SK-N-SH (cell line): ENCODE measurements around the gene ATF6B. TPM values are rescaled to one million over a fixed set of nuclear protein-coding genes. Genes with fewer than 3 reads are reported as not detected.

Source experiments
- CTCF ChIA-PET: fragments of 300-600, 350-600 bp; formaldehyde crosslinking; extraction: SDS; loops from one replicate; lab custom pipeline; 2021; lab: Yijun Ruan, JAX
- POLR2A ChIA-PET: fragments of 350-600 bp; sonication (Branson Sonifier 250); formaldehyde crosslinking; extraction: SDS; loops from one replicate; lab custom pipeline; 2020; ENCODE audit warnings: antibody characterized with exemption, inconsistent platforms; lab: Yijun Ruan, JAX
- DNase-seq: peaks from one replicate; pipeline ENCODE4 v3.0.0; 2012
- H2AFZ ChIP-seq: fragments of 200-600 bp; sonication (generic); 2 replicates; pipeline ENCODE4 v1.8.1; 2016; ENCODE audit warnings: antibody characterized with exemption, mild to moderate bottlenecking, low read depth
- H3F3A ChIP-seq: fragments of 200-600 bp; sonication (generic); replicated peaks from 2 replicates; pipeline ENCODE3; 2016; ENCODE audit warnings: antibody characterized with exemption, mild to moderate bottlenecking; ENCODE audit not compliant: insufficient read depth
- H3K27ac ChIP-seq, 2 experiments: fragments of 200-500 bp in 1 of 2; fragments of 200-600 bp in 1 of 2; sonication (Bioruptor generic) in 1 of 2; sonication (generic), shearing (Covaris generic) in 1 of 2; 2 replicates each; pipeline versions ENCODE4 v1.5.1 to v1.6.1; 2014 to 2016; ENCODE audit warnings: low read depth in 2 of 2, inconsistent platforms in 1 of 2, low read length in 1 of 2, mild to moderate bottlenecking in 1 of 2, mixed read lengths in 1 of 2
- H3K27me3 ChIP-seq: fragments of 200-600 bp; sonication (generic), shearing (Covaris generic); 2 replicates; pipeline ENCODE4 v1.6.1; 2016; ENCODE audit warnings: mixed run types; ENCODE audit not compliant: insufficient read depth
- H3K36me3 ChIP-seq, 2 experiments: fragments of 200-500 bp in 1 of 2; fragments of 200-600 bp in 1 of 2; sonication (Bioruptor generic) in 1 of 2; sonication (generic) in 1 of 2; replicated peaks in 1 of 2; 2 replicates each; pipeline versions ENCODE3 to v1.5.1; 2014 to 2016; ENCODE audit warnings: low read length in 1 of 2, mild to moderate bottlenecking in 1 of 2; ENCODE audit not compliant: insufficient read depth in 2 of 2, control insufficient read depth in 1 of 2
- H3K4me1 ChIP-seq, 2 experiments: fragments of 200-500 bp in 1 of 2; fragments of 200-600 bp in 1 of 2; sonication (Bioruptor generic) in 1 of 2; sonication (generic), shearing (Covaris generic) in 1 of 2; 2 replicates each; pipeline versions ENCODE4 v1.5.1 to v1.6.1; 2014 to 2016; ENCODE audit warnings: low read depth in 1 of 2, low read length in 1 of 2, mixed run types in 1 of 2; ENCODE audit not compliant: insufficient read depth in 2 of 2, control insufficient read depth in 1 of 2
- H3K4me2 ChIP-seq: fragments of 200-600 bp; sonication (generic), shearing (Covaris generic); 2 replicates; pipeline ENCODE4 v1.6.1; 2017; ENCODE audit warnings: mixed run types
- H3K4me3 ChIP-seq, 2 experiments: fragments of 200-500 bp in 1 of 2; fragments of 200-600 bp in 1 of 2; sonication (Bioruptor generic) in 1 of 2; sonication (generic), shearing (Covaris generic) in 1 of 2; 2 replicates each; pipeline versions ENCODE4 v1.5.1 to v1.8.1; 2014 to 2016; ENCODE audit warnings: low read depth in 2 of 2, inconsistent platforms in 1 of 2, low read length in 1 of 2, mild to moderate bottlenecking in 1 of 2, mixed read lengths in 1 of 2, moderate library complexity in 1 of 2
- H3K79me2 ChIP-seq: fragments of 200-600 bp; sonication (generic); 2 replicates; pipeline ENCODE4 v1.8.1; 2017; ENCODE audit warnings: mild to moderate bottlenecking; ENCODE audit not compliant: insufficient read depth
- H3K9ac ChIP-seq: fragments of 200-600 bp; sonication (generic); 2 replicates; pipeline ENCODE4 v1.6.1; 2017; ENCODE audit warnings: mixed run types
- H3K9me2 ChIP-seq: fragments of 200-600 bp; sonication (generic); 2 replicates; pipeline ENCODE4 v1.6.1; 2017; ENCODE audit warnings: mixed run types
- H3K9me3 ChIP-seq: fragments of 200-600 bp; sonication (generic); 2 replicates; pipeline ENCODE4 v1.6.1; 2017; ENCODE audit warnings: mixed run types, mild to moderate bottlenecking, moderate library complexity
- H4K20me1 ChIP-seq: fragments of 200-600 bp; sonication (generic); 2 replicates; pipeline ENCODE4 v1.6.1; 2017; ENCODE audit warnings: mild to moderate bottlenecking, mixed run types; ENCODE audit not compliant: insufficient read depth
- ELF1 ChIP-seq: IDR thresholded peaks from 2 replicates; pipeline ENCODE4 v1.4.0; 2012
- EZH2phosphoT487 ChIP-seq: fragments of 200-600 bp; sonication (generic); IDR thresholded peaks from 2 replicates; pipeline ENCODE4 v1.6.1; 2017; ENCODE audit warnings: low read depth, mixed run types, mild to moderate bottlenecking, antibody characterized with exemption, moderate library complexity, borderline replicate concordance
- FOSL2 ChIP-seq: IDR thresholded peaks from 2 replicates; pipeline ENCODE4 v1.4.0; 2012; ENCODE audit warnings: low read depth, mild to moderate bottlenecking, moderate library complexity, borderline replicate concordance
- FOXJ3 ChIP-seq: sonication (generic); formaldehyde crosslinking; IDR thresholded peaks from 2 replicates; pipeline ENCODE4 v1.5.1; 2020; ENCODE audit warnings: mild to moderate bottlenecking, missing genetic modification reagents
- GABPA ChIP-seq: IDR thresholded peaks from 2 replicates; pipeline ENCODE4 v1.4.0; 2012; ENCODE audit warnings: low read depth, mild to moderate bottlenecking
- GATA2 ChIP-seq: sonication (generic); formaldehyde crosslinking; IDR thresholded peaks from 2 replicates; pipeline ENCODE4 v1.5.0; 2020; ENCODE audit warnings: mild to moderate bottlenecking, missing genetic modification reagents
- IRF3 ChIP-seq: fragments of 150-350 bp; IDR thresholded peaks from 2 replicates; pipeline ENCODE4 v1.6.1; 2016; ENCODE audit warnings: mild to moderate bottlenecking, low read depth, low read length
- JUND ChIP-seq: IDR thresholded peaks from 2 replicates; pipeline ENCODE4 v1.4.0; 2012
- MEF2A ChIP-seq: IDR thresholded peaks from 2 replicates; pipeline ENCODE4 v1.4.0; 2012; ENCODE audit warnings: low read depth, borderline replicate concordance
- RAD21 ChIP-seq: IDR thresholded peaks from 2 replicates; pipeline ENCODE4 v1.6.1; 2012; ENCODE audit warnings: mild to moderate bottlenecking, low read length
- RFX5 ChIP-seq: IDR thresholded peaks from 2 replicates; pipeline ENCODE4 v1.6.1; 2012; ENCODE audit warnings: mild to moderate bottlenecking, improper control_type of control experiment, low read length
- RXRA ChIP-seq: IDR thresholded peaks from 2 replicates; pipeline ENCODE4 v1.4.0; 2012; ENCODE audit warnings: low read depth, mild to moderate bottlenecking, borderline replicate concordance
- TAF1 ChIP-seq: IDR thresholded peaks from 2 replicates; pipeline ENCODE4 v1.6.1; 2012; ENCODE audit warnings: low read depth, mild to moderate bottlenecking, low read length, moderate library complexity, borderline replicate concordance
- TEAD4 ChIP-seq: IDR thresholded peaks from 2 replicates; pipeline ENCODE4 v1.4.0; 2012; ENCODE audit warnings: mild to moderate bottlenecking, borderline replicate concordance; ENCODE audit not compliant: insufficient read depth
- YY1 ChIP-seq: IDR thresholded peaks from 2 replicates; pipeline ENCODE4 v1.4.0; 2012; ENCODE audit warnings: low read depth, mild to moderate bottlenecking
- WGBS: methylation state at CpG from one replicate; pipeline ENCODE4 v1.1.6; 2017; ENCODE audit warnings: low lambda C conversion rate; 5-methylcytosine and 5-hydroxymethylcytosine counted together
- polyA plus RNA-seq, 3 experiments: library from polyadenylated mRNA; depleted of rRNA; stranded (reverse); fragments of >200 nt; gene quantifications; 2 replicates each; pipeline ENCODE4 v1.2.3, GENCODE V29; 2012
- TF ChIP-seq, protein P1 (sequence below): IDR thresholded peaks from 2 replicates; pipeline ENCODE4 v1.4.0; 2012; ENCODE audit warnings: low read depth, borderline replicate concordance
- TF ChIP-seq, protein P2 (sequence below): IDR thresholded peaks from 2 replicates; pipeline ENCODE4 v1.4.0; 2012; ENCODE audit warnings: low read depth
- TF ChIP-seq, protein P3 (sequence below): IDR thresholded peaks from 2 replicates; pipeline ENCODE4; 2012

The ATF6B gene
- polyA plus RNA-seq, 1 of the 3 experiments (the other 2 are of a cell fraction): 61.3 TPM

DNA sequence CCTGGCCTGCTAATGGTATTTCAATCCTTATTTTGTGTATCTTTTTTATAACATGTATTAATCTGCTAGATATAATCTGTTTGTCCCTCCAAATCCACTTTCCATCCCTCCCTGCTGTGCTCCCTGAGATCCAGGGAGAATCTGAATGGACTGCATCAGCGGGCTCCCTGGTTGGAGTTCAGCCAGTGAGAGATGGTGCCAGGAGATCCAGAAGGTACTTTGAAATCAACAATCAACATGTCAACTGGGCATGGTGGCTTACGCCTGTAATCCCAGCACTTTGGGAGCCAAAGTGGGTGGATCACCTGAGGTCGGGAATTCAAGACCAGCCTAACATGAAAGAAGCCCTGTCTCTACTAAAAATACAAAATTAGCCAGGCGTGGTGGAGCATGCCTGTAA lies 4.4 kb downstream of the ATF6B start:
- ChIA-PET CTCF (interaction anchor here (1.1 kb wide), 1 partner anchor 36 kb away, joined by 4 read pairs; no protein-coding TSS in a partner anchor), POLR2A (no interaction called here)
- Histone ChIP-seq H3K27ac (no peak overlapping the region), H3K4me1 (peaks cover 12% of the 10 kb centered on the region in 2 experiments; a peak in 3 of 4 replicates), H3F3A (peaks cover 11% of the 10 kb centered on the region), H3K4me3 (no peak overlapping the region), H3K9ac (no peak overlapping the region), H3K27me3 (no peaks in the 10 kb centered on the region), H3K9me3 (no peaks in the 10 kb centered on the region), H3K36me3 (peaks cover 26 to 30% of the 10 kb centered on the region in 2 experiments), H3K9me2 (no peaks in the 10 kb centered on the region), H2AFZ (no peak overlapping the region), H3K4me2 (no peak overlapping the region), H4K20me1 (no peaks in the 10 kb centered on the region), H3K79me2 (peaks cover 38% of the 10 kb centered on the region)
- DNase-seq: no peak
- 98% methylated on average over 4 of the region's 4 CpGs for WGBS
- no peak for TF ChIP-seq MEF2A
- no peak for TF ChIP-seq FOXJ3 (CRISPR knock-in tag)
- TF ChIP-seq TEAD4: no peak
- TF ChIP-seq GATA2 (CRISPR knock-in tag): no peak
- TF ChIP-seq, protein P1, sequence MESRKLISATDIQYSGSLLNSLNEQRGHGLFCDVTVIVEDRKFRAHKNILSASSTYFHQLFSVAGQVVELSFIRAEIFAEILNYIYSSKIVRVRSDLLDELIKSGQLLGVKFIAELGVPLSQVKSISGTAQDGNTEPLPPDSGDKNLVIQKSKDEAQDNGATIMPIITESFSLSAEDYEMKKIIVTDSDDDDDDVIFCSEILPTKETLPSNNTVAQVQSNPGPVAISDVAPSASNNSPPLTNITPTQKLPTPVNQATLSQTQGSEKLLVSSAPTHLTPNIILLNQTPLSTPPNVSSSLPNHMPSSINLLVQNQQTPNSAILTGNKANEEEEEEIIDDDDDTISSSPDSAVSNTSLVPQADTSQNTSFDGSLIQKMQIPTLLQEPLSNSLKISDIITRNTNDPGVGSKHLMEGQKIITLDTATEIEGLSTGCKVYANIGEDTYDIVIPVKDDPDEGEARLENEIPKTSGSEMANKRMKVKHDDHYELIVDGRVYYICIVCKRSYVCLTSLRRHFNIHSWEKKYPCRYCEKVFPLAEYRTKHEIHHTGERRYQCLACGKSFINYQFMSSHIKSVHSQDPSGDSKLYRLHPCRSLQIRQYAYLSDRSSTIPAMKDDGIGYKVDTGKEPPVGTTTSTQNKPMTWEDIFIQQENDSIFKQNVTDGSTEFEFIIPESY: no peak
- TF ChIP-seq, protein P2, sequence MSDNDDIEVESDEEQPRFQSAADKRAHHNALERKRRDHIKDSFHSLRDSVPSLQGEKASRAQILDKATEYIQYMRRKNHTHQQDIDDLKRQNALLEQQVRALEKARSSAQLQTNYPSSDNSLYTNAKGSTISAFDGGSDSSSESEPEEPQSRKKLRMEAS: no peak
- TF ChIP-seq RFX5: no peak
- TF ChIP-seq TAF1: no peak
- no peak for TF ChIP-seq FOSL2
- no peak for TF ChIP-seq RXRA
- TF ChIP-seq IRF3: no peak
- TF ChIP-seq RAD21: no peak
- no peak for TF ChIP-seq GABPA
- no peak for TF ChIP-seq JUND
- TF ChIP-seq YY1: no peak
- TF ChIP-seq ELF1: no peak
- TF ChIP-seq, protein P3, sequence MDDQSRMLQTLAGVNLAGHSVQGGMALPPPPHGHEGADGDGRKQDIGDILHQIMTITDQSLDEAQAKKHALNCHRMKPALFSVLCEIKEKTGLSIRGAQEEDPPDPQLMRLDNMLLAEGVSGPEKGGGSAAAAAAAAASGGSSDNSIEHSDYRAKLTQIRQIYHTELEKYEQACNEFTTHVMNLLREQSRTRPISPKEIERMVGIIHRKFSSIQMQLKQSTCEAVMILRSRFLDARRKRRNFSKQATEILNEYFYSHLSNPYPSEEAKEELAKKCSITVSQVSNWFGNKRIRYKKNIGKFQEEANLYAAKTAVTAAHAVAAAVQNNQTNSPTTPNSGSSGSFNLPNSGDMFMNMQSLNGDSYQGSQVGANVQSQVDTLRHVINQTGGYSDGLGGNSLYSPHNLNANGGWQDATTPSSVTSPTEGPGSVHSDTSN: no peak
- TF ChIP-seq EZH2phosphoT487: no peak
